H9 (cell line): ENCODE data around the gene BMP7. TPM values are rescaled to one million over a fixed set of nuclear protein-coding genes. Genes with fewer than 3 reads are reported as not detected.

ENCODE experiments used
- DNase-seq: peaks from one replicate; pipeline ENCODE4 v3.0.0-alpha.2; 2017
- H2AFZ ChIP-seq: one replicate; pipeline ENCODE4 v1.6.1; 2013; ENCODE audit warnings: mild to moderate bottlenecking, low read length, control low read depth, moderate library complexity
- H2AK5ac ChIP-seq: 2 replicates; pipeline ENCODE4 v1.6.1; 2013; ENCODE audit warnings: low read length, control low read depth, mixed read lengths; ENCODE audit not compliant: insufficient read length
- H2BK120ac ChIP-seq: one replicate; pipeline ENCODE4 v1.6.1; 2013; ENCODE audit warnings: low read depth, mild to moderate bottlenecking, low read length, control low read depth, inconsistent platforms; ENCODE audit not compliant: poor library complexity, severe bottlenecking
- H2BK12ac ChIP-seq: 2 replicates; pipeline ENCODE4 v1.6.1; 2013; ENCODE audit warnings: low read length, control low read depth, mixed read lengths, low read depth; ENCODE audit not compliant: insufficient read length
- H2BK15ac ChIP-seq: 2 replicates; pipeline ENCODE4 v1.6.1; 2013; ENCODE audit warnings: low read depth, low read length, control low read depth
- H2BK20ac ChIP-seq: one replicate; pipeline ENCODE4 v1.6.1; 2013; ENCODE audit warnings: low read depth, mild to moderate bottlenecking, low read length, control low read depth, inconsistent platforms; ENCODE audit not compliant: poor library complexity, severe bottlenecking
- H2BK5ac ChIP-seq: 2 replicates; pipeline ENCODE4 v1.6.1; 2013; ENCODE audit warnings: low read length, control low read depth, mixed read lengths; ENCODE audit not compliant: insufficient read length
- H3K14ac ChIP-seq: 2 replicates; pipeline ENCODE4 v1.6.1; 2013; ENCODE audit warnings: low read length, control low read depth; ENCODE audit not compliant: insufficient read depth
- H3K18ac ChIP-seq: 2 replicates; pipeline ENCODE4 v1.6.1; 2013; ENCODE audit warnings: low read depth, mild to moderate bottlenecking, mixed read lengths, low read length, control low read depth; ENCODE audit not compliant: insufficient read length
- H3K23ac ChIP-seq: 2 replicates; pipeline ENCODE4 v1.6.1; 2013; ENCODE audit warnings: low read length, control low read depth, mixed read lengths, low read depth; ENCODE audit not compliant: insufficient read length
- H3K23me2 ChIP-seq: 2 replicates; pipeline ENCODE4 v1.6.1; 2013; ENCODE audit warnings: low read depth, mild to moderate bottlenecking, mixed read lengths, low read length, control low read depth; ENCODE audit not compliant: insufficient read length, poor library complexity, severe bottlenecking
- H3K27ac ChIP-seq: 2 replicates; pipeline ENCODE4 v1.5.1; 2013; ENCODE audit warnings: low read length, control low read depth, mixed read lengths, low read depth; ENCODE audit not compliant: insufficient read length
- H3K27me3 ChIP-seq: 2 replicates; pipeline ENCODE4 v1.6.1; 2013; ENCODE audit warnings: low read length, control low read depth, inconsistent platforms; ENCODE audit not compliant: insufficient read depth
- H3K4ac ChIP-seq: 2 replicates; pipeline ENCODE4 v1.6.1; 2013; ENCODE audit warnings: low read depth, mild to moderate bottlenecking, control low read depth, inconsistent platforms, low read length, moderate library complexity
- H3K4me1 ChIP-seq: 2 replicates; pipeline ENCODE4 v1.6.1; 2013; ENCODE audit warnings: low read length, control low read depth, inconsistent platforms; ENCODE audit not compliant: insufficient read depth
- H3K4me2 ChIP-seq: 2 replicates; pipeline ENCODE4 v1.6.1; 2013; ENCODE audit warnings: low read length, control low read depth, mixed read lengths; ENCODE audit not compliant: insufficient read length, insufficient read depth
- H3K56ac ChIP-seq: 2 replicates; pipeline ENCODE4 v1.6.1; 2013; ENCODE audit warnings: low read depth, mild to moderate bottlenecking, mixed read lengths, low read length, control low read depth; ENCODE audit not compliant: insufficient read length
- H3K79me1 ChIP-seq: 2 replicates; pipeline ENCODE4 v1.6.1; 2013; ENCODE audit warnings: low read depth, mild to moderate bottlenecking, moderate library complexity, low read length, control low read depth, inconsistent platforms; ENCODE audit not compliant: insufficient read depth, poor library complexity, severe bottlenecking
- H3K79me2 ChIP-seq: 2 replicates; pipeline ENCODE4 v1.6.1; 2013; ENCODE audit warnings: low read length, control low read depth, inconsistent platforms; ENCODE audit not compliant: insufficient read depth
- H3K9ac ChIP-seq: 2 replicates; pipeline ENCODE4 v1.6.1; 2013; ENCODE audit warnings: low read length, control low read depth, mixed read lengths; ENCODE audit not compliant: insufficient read length; ENCODE audit errors: extremely low read depth
- H3K9me3 ChIP-seq: one replicate; pipeline ENCODE4 v1.6.1; 2013; ENCODE audit warnings: low read depth, low read length, inconsistent platforms; ENCODE audit not compliant: control insufficient read depth
- H3T11ph ChIP-seq: one replicate; pipeline ENCODE4 v1.6.1; 2013; ENCODE audit warnings: mild to moderate bottlenecking, low read length, control low read depth, inconsistent platforms
- H4K20me1 ChIP-seq: one replicate; pipeline ENCODE4 v1.6.1; 2013; ENCODE audit not compliant: control insufficient read depth, insufficient read length, insufficient read depth
- H4K5ac ChIP-seq: 2 replicates; pipeline ENCODE4 v1.6.1; 2013; ENCODE audit warnings: low read depth, mild to moderate bottlenecking, mixed read lengths, low read length, control low read depth; ENCODE audit not compliant: insufficient read length
- H4K8ac ChIP-seq: replicated peaks from 2 replicates; pipeline ENCODE4 v1.6.1; 2013; ENCODE audit warnings: low read length, control low read depth, mixed read lengths, low read depth; ENCODE audit not compliant: insufficient read length
- H4K91ac ChIP-seq: 2 replicates; pipeline ENCODE4 v1.6.1; 2013; ENCODE audit warnings: low read depth, mild to moderate bottlenecking, moderate library complexity, mixed read lengths, low read length, control low read depth; ENCODE audit not compliant: insufficient read length
- H3K27ac Mint-ChIP-seq, 3 experiments: 2 replicates in 2 of 3; 3 replicates in 1 of 3; pipeline ENCODE4 v1.8.0; 2020 to 2021; ENCODE audit warnings: mixed read lengths in 3 of 3, mild to moderate bottlenecking in 1 of 3, moderate library complexity in 1 of 3
- H3K27me3 Mint-ChIP-seq: 2 replicates; pipeline ENCODE4 v1.8.0; 2021; ENCODE audit warnings: low read depth, mild to moderate bottlenecking, moderate library complexity, mixed read lengths
- H3K36me3 Mint-ChIP-seq, 3 experiments: 2 replicates in 2 of 3; 3 replicates in 1 of 3; pipeline ENCODE4 v1.8.0; 2020 to 2021; ENCODE audit warnings: low read depth in 3 of 3, mixed read lengths in 3 of 3; ENCODE audit not compliant: insufficient read depth in 1 of 3
- H3K4me1 Mint-ChIP-seq, 2 experiments: 2 replicates each; pipeline ENCODE4 v1.8.0; 2020; ENCODE audit warnings: mixed read lengths in 2 of 2
- H3K4me3 Mint-ChIP-seq, 2 experiments: 2 replicates in 1 of 2; 3 replicates in 1 of 2; pipeline ENCODE4 v1.8.0; 2020 to 2021; ENCODE audit warnings: mild to moderate bottlenecking in 2 of 2, mixed read lengths in 2 of 2, moderate library complexity in 1 of 2
- H3K9me3 Mint-ChIP-seq, 2 experiments: 2 replicates in 1 of 2; 3 replicates in 1 of 2; pipeline ENCODE4 v1.8.0; 2020; ENCODE audit warnings: mild to moderate bottlenecking in 2 of 2, mixed read lengths in 2 of 2, moderate library complexity in 1 of 2
- WGBS: extraction: QIAGEN DNeasy Blood & Tissue Kit; methylation state at CpG from one replicate; pipeline ENCODE4 v1.1.7; 2013; ENCODE audit warnings: missing lambda C conversion rate, low lambda C conversion rate, mixed read lengths; ENCODE audit not compliant: insufficient read length; ENCODE audit errors: extremely low coverage; 5-methylcytosine and 5-hydroxymethylcytosine counted together
- total RNA-seq: library from RNA; stranded (reverse); gene quantifications from 2 replicates; pipeline ENCODE4 v1.2.1, GENCODE V29; 2021
- TF ChIP-seq, protein P1 (sequence below): fragments of 200-600 bp; sonication (generic); conservative IDR thresholded peaks from 3 replicates; pipeline ENCODE4 v1.8.0; 2021; ENCODE audit warnings: antibody characterized with exemption, mild to moderate bottlenecking

BMP7 gene
- total RNA-seq, 1 experiment from 2014 or later = 17.7 TPM

DNA sequence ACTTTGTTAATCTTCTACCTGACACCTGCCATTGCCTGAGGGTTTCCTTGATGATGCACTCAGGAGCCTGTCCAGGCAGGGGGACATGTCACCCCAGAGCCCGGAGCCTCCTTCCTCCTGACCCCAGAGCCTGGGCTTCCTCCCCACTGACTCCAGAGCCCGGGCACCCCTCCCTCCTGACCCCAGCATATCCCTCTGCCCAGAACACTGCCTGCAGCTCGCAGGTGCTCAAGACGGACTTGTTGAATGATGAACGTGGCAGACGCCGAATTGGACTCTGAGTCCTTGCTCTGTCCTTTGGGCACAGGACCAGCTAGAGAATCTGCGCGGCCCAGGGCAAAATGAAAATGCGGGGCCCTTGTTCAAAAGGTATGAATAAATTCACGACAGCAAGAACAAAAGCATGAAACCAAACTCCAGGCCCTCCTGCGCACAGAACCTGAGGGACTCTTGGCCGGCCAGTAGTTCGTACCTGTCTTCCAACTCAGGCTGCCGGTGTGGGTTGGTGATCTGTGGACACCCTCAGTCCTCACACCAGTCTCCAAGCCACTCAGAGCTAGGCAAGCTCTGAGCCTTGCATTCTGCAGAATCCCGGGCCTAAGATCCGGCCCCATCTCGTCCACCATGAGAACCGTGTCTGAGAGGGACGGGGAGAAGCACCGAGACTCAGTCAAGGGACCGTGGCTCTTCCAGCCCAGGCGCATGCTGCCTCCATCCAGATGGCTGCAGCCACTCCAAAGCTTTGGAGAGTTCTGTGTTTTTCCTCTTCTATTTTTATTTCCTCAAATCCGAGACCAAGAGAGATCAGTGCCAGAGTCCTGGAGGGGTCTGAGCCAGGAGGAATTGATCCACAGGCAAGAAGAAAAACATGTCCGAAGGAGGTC is 104.7 kb downstream of the BMP7 start:
- H2BK20ac ChIP-seq = no peak overlapping the region
- H3K18ac ChIP-seq = no peak overlapping the region
- no peaks in the 10 kb centered on the region for H3K23me2 ChIP-seq
- no peak overlapping the region for H3K4me3 Mint-ChIP-seq
- no peaks in the 10 kb centered on the region for H3K9me3 ChIP-seq
- H2AFZ ChIP-seq = no peak overlapping the region
- no peaks in the 10 kb centered on the region for H3K79me1 ChIP-seq
- H2BK15ac ChIP-seq = no peak overlapping the region
- no peak overlapping the region for H3T11ph ChIP-seq
- no peak overlapping the region for H4K5ac ChIP-seq
- H2BK5ac ChIP-seq = no peak overlapping the region
- no peak overlapping the region; the same call in 1 of the 2 replicates for H3K14ac ChIP-seq
- WGBS = no CpG with 5 or more reads among the region's 25 CpGs
- no peaks in the 10 kb centered on the region; the same call in 1 of the 2 replicates for H3K27me3 ChIP-seq
- no peaks in the 10 kb centered on the region for H3K79me2 ChIP-seq
- DNase-seq = no peak
- no peak overlapping the region for H4K91ac ChIP-seq
- TF ChIP-seq, protein P1, sequence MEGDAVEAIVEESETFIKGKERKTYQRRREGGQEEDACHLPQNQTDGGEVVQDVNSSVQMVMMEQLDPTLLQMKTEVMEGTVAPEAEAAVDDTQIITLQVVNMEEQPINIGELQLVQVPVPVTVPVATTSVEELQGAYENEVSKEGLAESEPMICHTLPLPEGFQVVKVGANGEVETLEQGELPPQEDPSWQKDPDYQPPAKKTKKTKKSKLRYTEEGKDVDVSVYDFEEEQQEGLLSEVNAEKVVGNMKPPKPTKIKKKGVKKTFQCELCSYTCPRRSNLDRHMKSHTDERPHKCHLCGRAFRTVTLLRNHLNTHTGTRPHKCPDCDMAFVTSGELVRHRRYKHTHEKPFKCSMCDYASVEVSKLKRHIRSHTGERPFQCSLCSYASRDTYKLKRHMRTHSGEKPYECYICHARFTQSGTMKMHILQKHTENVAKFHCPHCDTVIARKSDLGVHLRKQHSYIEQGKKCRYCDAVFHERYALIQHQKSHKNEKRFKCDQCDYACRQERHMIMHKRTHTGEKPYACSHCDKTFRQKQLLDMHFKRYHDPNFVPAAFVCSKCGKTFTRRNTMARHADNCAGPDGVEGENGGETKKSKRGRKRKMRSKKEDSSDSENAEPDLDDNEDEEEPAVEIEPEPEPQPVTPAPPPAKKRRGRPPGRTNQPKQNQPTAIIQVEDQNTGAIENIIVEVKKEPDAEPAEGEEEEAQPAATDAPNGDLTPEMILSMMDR = no peak
- H3K4ac ChIP-seq = no peak overlapping the region
- peaks cover 20 to 30% of the 10 kb centered on the region in 2 experiments for H3K4me1 Mint-ChIP-seq
- no peaks in the 10 kb centered on the region for H4K20me1 ChIP-seq
- no peak overlapping the region for H3K27ac ChIP-seq
- H3K56ac ChIP-seq = no peak overlapping the region
- H2BK12ac ChIP-seq = no peak overlapping the region
- no peak overlapping the region for H3K23ac ChIP-seq
- H4K8ac ChIP-seq = no peak overlapping the region
- peaks cover 6% of the 10 kb centered on the region for H3K27me3 Mint-ChIP-seq
- no peak overlapping the region for H2AK5ac ChIP-seq
- H2BK120ac ChIP-seq = no peak overlapping the region
- H3K4me1 ChIP-seq = no peaks in the 10 kb centered on the region
- no peak overlapping the region for H3K4me2 ChIP-seq
- H3K9ac ChIP-seq = no peak overlapping the region
- H3K36me3 Mint-ChIP-seq = peaks cover 3 to 10% (median 4%) of the 10 kb centered on the region in 3 experiments; a peak in 4 of 7 replicates
- no peak overlapping the region; a peak in 1 of 7 replicates for H3K27ac Mint-ChIP-seq
- H3K9me3 Mint-ChIP-seq = peaks cover 9 to 10% of the 10 kb centered on the region in 2 experiments
